Astrocyte of the cerebellum (primary cell): ENCODE results near the gene CTDNEP1.

Experiments
- DNase-seq: peaks from one replicate; pipeline ENCODE4 v3.0.0-alpha.2; 2011; ENCODE audit warnings: low read depth
- H3K4me3 ChIP-seq: 2 replicates; pipeline ENCODE4 v1.5.1; 2011; ENCODE audit warnings: mild to moderate bottlenecking, low read depth, low read length, moderate library complexity
- in situ Hi-C: cut with HindIII; loops from 2 replicates; pipeline ENCODE4 v1.10.0; 2017; ENCODE audit warnings: low sequenced_read_pairs
- TF ChIP-seq, protein P1 (sequence below): IDR thresholded peaks from 2 replicates; pipeline ENCODE4 v1.5.1; 2012; ENCODE audit warnings: low read length, low read depth, moderate library complexity, mild to moderate bottlenecking; ENCODE audit errors: missing control alignments

CTDNEP1 gene

GRCh38 chr17:7228920-7229319 lies 22.6 kb downstream of the CTDNEP1 start:
- in situ Hi-C loops, result no loop called here
- no peak overlapping the region for H3K4me3 ChIP-seq
- DNase-seq, result no peak
- TF ChIP-seq, protein P1, sequence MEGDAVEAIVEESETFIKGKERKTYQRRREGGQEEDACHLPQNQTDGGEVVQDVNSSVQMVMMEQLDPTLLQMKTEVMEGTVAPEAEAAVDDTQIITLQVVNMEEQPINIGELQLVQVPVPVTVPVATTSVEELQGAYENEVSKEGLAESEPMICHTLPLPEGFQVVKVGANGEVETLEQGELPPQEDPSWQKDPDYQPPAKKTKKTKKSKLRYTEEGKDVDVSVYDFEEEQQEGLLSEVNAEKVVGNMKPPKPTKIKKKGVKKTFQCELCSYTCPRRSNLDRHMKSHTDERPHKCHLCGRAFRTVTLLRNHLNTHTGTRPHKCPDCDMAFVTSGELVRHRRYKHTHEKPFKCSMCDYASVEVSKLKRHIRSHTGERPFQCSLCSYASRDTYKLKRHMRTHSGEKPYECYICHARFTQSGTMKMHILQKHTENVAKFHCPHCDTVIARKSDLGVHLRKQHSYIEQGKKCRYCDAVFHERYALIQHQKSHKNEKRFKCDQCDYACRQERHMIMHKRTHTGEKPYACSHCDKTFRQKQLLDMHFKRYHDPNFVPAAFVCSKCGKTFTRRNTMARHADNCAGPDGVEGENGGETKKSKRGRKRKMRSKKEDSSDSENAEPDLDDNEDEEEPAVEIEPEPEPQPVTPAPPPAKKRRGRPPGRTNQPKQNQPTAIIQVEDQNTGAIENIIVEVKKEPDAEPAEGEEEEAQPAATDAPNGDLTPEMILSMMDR, result no peak

GRCh38 chr17:7226721-7227710 lies 24.5 kb downstream of the CTDNEP1 start:
- no peak overlapping the region for H3K4me3 ChIP-seq
- DNase-seq, result no peak
- TF ChIP-seq, protein P1, result no peak
- in situ Hi-C loops, result no loop called here

GRCh38 chr17:7225711-7226331 lies 25.7 kb downstream of the CTDNEP1 start:
- TF ChIP-seq, protein P1, result no peak
- no peak overlapping the region for H3K4me3 ChIP-seq
- DNase-seq, result no peak
- in situ Hi-C loops, result no loop called here

DNA sequence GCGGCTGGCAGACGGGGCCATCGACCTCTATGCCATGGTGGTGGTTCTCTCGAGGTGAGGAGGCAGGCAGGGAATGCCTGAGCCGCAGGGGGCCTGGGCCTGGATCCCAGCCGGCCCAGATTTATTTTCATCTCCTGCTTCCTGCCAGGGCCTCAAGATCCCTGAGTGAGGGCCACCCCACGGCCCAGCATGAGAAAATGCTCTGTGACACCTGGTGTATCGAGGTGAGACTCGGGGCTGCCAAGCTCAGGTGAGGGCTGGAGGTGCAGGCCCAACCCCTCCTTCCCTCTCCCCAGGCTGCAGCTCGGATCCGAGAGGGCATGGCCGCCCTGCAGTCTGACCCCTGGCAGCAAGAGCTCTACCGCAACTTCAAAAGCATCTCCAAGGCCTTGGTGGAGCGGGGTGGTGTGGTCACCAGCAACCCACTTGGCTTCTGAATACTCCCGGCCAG lies 26.8 kb downstream of the CTDNEP1 start:
- no peak overlapping the region for H3K4me3 ChIP-seq
- in situ Hi-C loops, result no loop called here
- no peak for DNase-seq
- TF ChIP-seq, protein P1, result no peak

DNA sequence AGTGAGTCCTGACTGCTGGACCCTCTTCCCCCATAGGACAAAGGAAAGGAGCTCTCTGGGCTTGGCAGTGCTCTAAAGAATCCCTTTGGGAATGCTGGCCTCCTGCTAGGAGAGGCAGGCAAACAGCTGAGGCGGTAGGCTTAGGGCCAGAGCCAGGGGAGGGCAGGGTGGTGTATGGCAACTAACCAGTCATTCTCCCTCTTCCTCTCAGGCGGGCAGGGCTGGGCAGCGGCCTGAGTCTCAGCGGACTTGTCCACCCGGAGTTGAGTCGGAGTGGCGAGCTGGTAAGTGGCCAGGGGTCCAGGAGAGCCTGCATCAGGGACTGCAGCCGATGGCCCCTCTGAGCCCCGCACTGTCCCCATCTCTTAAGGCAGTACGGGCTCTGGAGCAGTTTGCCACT lies 27.4 kb downstream of the CTDNEP1 start:
- TF ChIP-seq, protein P1, result no peak
- in situ Hi-C loops, result no loop called here
- no peak overlapping the region for H3K4me3 ChIP-seq
- DNase-seq, result no peak

GRCh38 chr17:7223375-7223774 lies 28.2 kb downstream of the CTDNEP1 start:
- TF ChIP-seq, protein P1, result no peak
- no peak overlapping the region for H3K4me3 ChIP-seq
- in situ Hi-C loops, result no loop called here
- no peak for DNase-seq
